Endothelial cell of umbilical vein (primary cell): ENCODE results near the gene SYNPR. TPM values are rescaled to one million over a fixed set of nuclear protein-coding genes. Genes with fewer than 3 reads are reported as not detected.

Experiments
- BruUV-seq: library from RNA; stranded (reverse); fragments of 400-500 nt; replicated peaks from 2 replicates; lab custom pipeline; 2021; lab: Mats Ljungman, UMichigan
- CTCF ChIA-PET: fragments of 300-600, 350-600 bp; sonication (Branson Sonifier 250); formaldehyde crosslinking; loops from one replicate; lab custom pipeline; 2021; ENCODE audit warnings: antibody characterized with exemption, inconsistent platforms; lab: Charles Lee
- POLR2A ChIA-PET: fragments of 300-600, 350-600 bp; sonication (Branson Sonifier 250); formaldehyde crosslinking; loops from one replicate; lab custom pipeline; 2021; ENCODE audit warnings: antibody characterized with exemption, inconsistent platforms; lab: Charles Lee
- DNase-seq: peaks from one replicate; pipeline ENCODE4 v3.0.0-alpha.2; 2011; ENCODE audit warnings: low read depth, low spot score
- FAIRE-seq: peaks from 2 replicates; lab custom pipeline; 2011; peaks lifted over from hg19 to GRCh38; lab: Jason Lieb, UNC
- H2AFZ ChIP-seq: 2 replicates; pipeline ENCODE4 v1.6.0; 2012; ENCODE audit warnings: low read depth, low read length, control low read depth, inconsistent platforms
- H3K27ac ChIP-seq: 2 replicates; pipeline ENCODE4 v1.5.1; 2011; ENCODE audit warnings: low read depth, mild to moderate bottlenecking, control low read depth, low read length, moderate library complexity; ENCODE audit not compliant: insufficient read depth
- H3K27me3 ChIP-seq, 2 experiments: 2 replicates each; pipeline versions ENCODE4 v1.6.0 to v1.6.1; 2011; ENCODE audit warnings: low read length in 2 of 2, mixed read lengths in 1 of 2; ENCODE audit not compliant: control insufficient read depth in 2 of 2, insufficient read depth in 2 of 2
- H3K36me3 ChIP-seq, 2 experiments: 2 replicates in 1 of 2; 3 replicates in 1 of 2; pipeline ENCODE4 v1.5.1; 2011; ENCODE audit warnings: low read length in 2 of 2, mild to moderate bottlenecking in 1 of 2, moderate library complexity in 1 of 2; ENCODE audit not compliant: control insufficient read depth in 2 of 2, insufficient read depth in 2 of 2; ENCODE audit errors: extremely low read depth in 1 of 2
- H3K4me1 ChIP-seq: 3 replicates; pipeline ENCODE4 v1.5.1; 2011; ENCODE audit warnings: mild to moderate bottlenecking, low read length; ENCODE audit not compliant: control insufficient read depth, insufficient read depth; ENCODE audit errors: extremely low read depth
- H3K4me2 ChIP-seq: 2 replicates; pipeline ENCODE4 v1.6.1; 2011; ENCODE audit warnings: low read length, control low read depth, mixed read lengths; ENCODE audit not compliant: insufficient read depth
- H3K4me3 ChIP-seq, 3 experiments: fragments of 200-600 bp in 1 of 3; sonication (generic), shearing (Covaris generic) in 1 of 3; replicated peaks in 1 of 3; 2 replicates each; pipeline ENCODE4 v1.5.1; 2011 to 2016; ENCODE audit warnings: control low read depth in 3 of 3, low read length in 3 of 3, mild to moderate bottlenecking in 2 of 3, inconsistent platforms in 1 of 3, low read depth in 1 of 3, moderate library complexity in 1 of 3; ENCODE audit not compliant: insufficient read depth in 1 of 3
- H3K79me2 ChIP-seq: 2 replicates; pipeline ENCODE4 v1.6.0; 2012; ENCODE audit warnings: low read length, inconsistent platforms; ENCODE audit not compliant: control insufficient read depth, insufficient read depth
- H3K9ac ChIP-seq: replicated peaks from 2 replicates; pipeline ENCODE3; 2011; ENCODE audit warnings: low read length, control low read depth; ENCODE audit not compliant: insufficient read depth; ENCODE audit errors: extremely low read depth
- H3K9me1 ChIP-seq: replicated peaks from 3 replicates; pipeline ENCODE4 v1.6.0; 2011; ENCODE audit warnings: mild to moderate bottlenecking, low read length; ENCODE audit not compliant: control insufficient read depth, insufficient read depth; ENCODE audit errors: extremely low read depth
- H3K9me3 ChIP-seq: replicated peaks from 2 replicates; pipeline ENCODE4 v1.5.1; 2012; ENCODE audit warnings: low read length, inconsistent platforms; ENCODE audit not compliant: control insufficient read depth, insufficient read depth
- H4K20me1 ChIP-seq: replicated peaks from 2 replicates; pipeline ENCODE3; 2011; ENCODE audit warnings: mild to moderate bottlenecking, low read length; ENCODE audit not compliant: control insufficient read depth, insufficient read depth; ENCODE audit errors: extremely low read depth
- CTCF ChIP-seq, 2 donors: IDR thresholded peaks; 1 replicate in 1 of 2; 2 replicates in 1 of 2; pipeline ENCODE4 v1.5.1; 2011; ENCODE audit warnings: low read length in 2 of 2, mild to moderate bottlenecking in 2 of 2, moderate library complexity in 2 of 2, control low read depth in 1 of 2, inconsistent platforms in 1 of 2, low read depth in 1 of 2; ENCODE audit not compliant: insufficient read depth in 1 of 2; ENCODE audit errors: extremely low read depth in 1 of 2
- EZH2 ChIP-seq: IDR thresholded peaks from 2 replicates; pipeline ENCODE4 v1.6.1; 2012; ENCODE audit warnings: borderline replicate concordance, low read depth, mild to moderate bottlenecking, moderate library complexity, low read length, inconsistent platforms; ENCODE audit not compliant: severe bottlenecking
- FOS ChIP-seq: IDR thresholded peaks from 2 replicates; pipeline ENCODE4 v1.6.1; 2011; ENCODE audit warnings: mild to moderate bottlenecking, low read length, moderate library complexity, borderline replicate concordance; ENCODE audit not compliant: insufficient read depth
- GATA2 ChIP-seq: IDR thresholded peaks from 2 replicates; pipeline ENCODE4 v1.7.0; 2011; ENCODE audit warnings: low read depth, mild to moderate bottlenecking, moderate library complexity, mixed read lengths, low read length; ENCODE audit not compliant: insufficient read length, insufficient read depth
- JUN ChIP-seq: IDR thresholded peaks from 2 replicates; pipeline ENCODE4 v1.6.1; 2011; ENCODE audit warnings: borderline replicate concordance, low read depth; ENCODE audit not compliant: insufficient read length, insufficient read depth
- MAX ChIP-seq: IDR thresholded peaks from 2 replicates; pipeline ENCODE4 v1.6.1; 2011; ENCODE audit not compliant: insufficient read depth, insufficient read length
- MYC ChIP-seq: IDR thresholded peaks from one replicate; pipeline ENCODE4 v1.6.1; 2011; ENCODE audit warnings: mild to moderate bottlenecking, low read depth, low read length
- POLR2A ChIP-seq: IDR thresholded peaks from 2 replicates; pipeline ENCODE4 v1.6.1; 2012; ENCODE audit warnings: low read depth, mild to moderate bottlenecking, control low read depth, low read length
- POLR2AphosphoS5 ChIP-seq: IDR thresholded peaks from 2 replicates; pipeline ENCODE4 v1.6.1; 2012; ENCODE audit warnings: low read depth, mild to moderate bottlenecking, control low read depth, low read length, moderate library complexity; ENCODE audit not compliant: insufficient read depth
- dilution Hi-C: fragments of 300-500 bp; cut with MboI; formaldehyde crosslinking; loops from one replicate; pipeline ENCODE4 v1.15.0; 2019; ENCODE audit warnings: low sequenced_read_pairs; ENCODE audit not compliant: extremely low pct_ligation_motif_present
- intact Hi-C: fragments of 100-400 bp; cut with micrococcal nuclease; formaldehyde crosslinking; loops from one replicate; pipeline ENCODE4 v1.10.0; 2022
- polyA plus RNA-seq, 4 experiments: library from polyadenylated mRNA; depleted of rRNA in 3 of 4; stranded (reverse) in 3 of 4; unstranded in 1 of 4; fragments of >200 nt; gene quantifications; 2 replicates each; pipeline versions ENCODE4 v1.2.1 to v1.2.3, GENCODE V29; 2011 to 2012; ENCODE audit warnings: missing spikeins in 1 of 4
- total RNA-seq: library from RNA; stranded (reverse); gene quantifications from 2 replicates; pipeline ENCODE4 v1.2.3, GENCODE V29; 2021

SYNPR gene
- total and polyA plus RNA-seq, 2 donors (not counting 3 experiments of a cell fraction or from before 2014, with no cell fraction given): not detected

- POLR2A ChIA-PET: no interaction called here
- dilution Hi-C loops: no loop called here
Observed at GRCh38 chr3:63514678-63515077, 236.6 kb downstream of the SYNPR start.

GRCh38 chr3:63519426-63519825, 241.3 kb downstream of the SYNPR start:
- DNase-seq: no peak
- no peak for TF ChIP-seq MYC
- no peak for TF ChIP-seq MAX
- no peak for TF ChIP-seq JUN
- no peak for TF ChIP-seq GATA2
- no peak for TF ChIP-seq FOS
- TF ChIP-seq POLR2A: no peak
- no peak for TF ChIP-seq CTCF (IDR thresholded peaks at IDR 0.05; ENCODE audit: extremely low read depth in 1 of 2, insufficient read depth in 1 of 2, low read depth in 1 of 2, low read length in 2 of 2)
- no peak for TF ChIP-seq POLR2AphosphoS5
- no peak for TF ChIP-seq EZH2
- no peaks in the 10 kb centered on the region for H3K9me1 ChIP-seq
- H3K9me3 ChIP-seq: no peaks in the 10 kb centered on the region
- H3K4me2 ChIP-seq: no peak overlapping the region
- dilution Hi-C loops (no loop called here), intact Hi-C loops (no loop called here)
- no peaks in the 10 kb centered on the region for H3K79me2 ChIP-seq
- no peak overlapping the region for H3K27ac ChIP-seq
- FAIRE-seq: no peak
- H3K4me3 ChIP-seq: no peak overlapping the region
- no TSS peak for BruUV-seq
- no peaks in the 10 kb centered on the region for H3K4me1 ChIP-seq
- ChIA-PET CTCF (no interaction called here), POLR2A (no interaction called here)
- no peak overlapping the region for H2AFZ ChIP-seq
- H3K9ac ChIP-seq: no peak overlapping the region
- H3K27me3 ChIP-seq: no peaks in the 10 kb centered on the region
- no peaks in the 10 kb centered on the region for H3K36me3 ChIP-seq
- no peaks in the 10 kb centered on the region for H4K20me1 ChIP-seq

More at GRCh38 chr3:63514678-63515077, 236.6 kb downstream of the SYNPR start:
- Histone ChIP-seq H3K4me1 (no peaks in the 10 kb centered on the region), H3K9me3 (no peaks in the 10 kb centered on the region), H3K27ac (no peak overlapping the region), H3K79me2 (no peaks in the 10 kb centered on the region), H4K20me1 (no peaks in the 10 kb centered on the region), H3K9ac (no peak overlapping the region), H3K4me2 (no peak overlapping the region), H3K4me3 (no peak overlapping the region), H3K9me1 (no peaks in the 10 kb centered on the region), H3K36me3 (no peaks in the 10 kb centered on the region), H3K27me3 (no peaks in the 10 kb centered on the region), H2AFZ (no peak overlapping the region)
- intact Hi-C loops: no loop called here
- TF ChIP-seq MAX (no peak), FOS (no peak), POLR2AphosphoS5 (no peak)
- no peak for FAIRE-seq
- DNase-seq: peak; percentile 6
- CTCF ChIA-PET: no interaction called here
- no TSS peak for BruUV-seq
